Measurements from ENCODE around the gene IL18RAP.

Gene IL18RAP

GRCh38 chr2:102396012-102396411 is 26.9 kb upstream of the IL18RAP start:
- H3K27me3 Mint-ChIP-seq (ENCODE audit: low read depth), result peaks cover 3% of the 10 kb centered on the region
- no peaks in the 10 kb centered on the region for H3K36me3 Mint-ChIP-seq (ENCODE audit: low read depth)
- no peak for TF ChIP-seq CTCF (IDR thresholded peaks at IDR 0.05; ENCODE audit: unreplicated experiment in 3 of 3)
- no peak overlapping the region for H3K27ac Mint-ChIP-seq
- no peak overlapping the region for H3K4me3 Mint-ChIP-seq
- H3K9me3 Mint-ChIP-seq, result no peaks in the 10 kb centered on the region
- H3K4me1 Mint-ChIP-seq, result no peaks in the 10 kb centered on the region

- Mint-ChIP-seq H3K36me3 (ENCODE audit: low read depth) (no peaks in the 10 kb centered on the region), H3K4me1 (no peaks in the 10 kb centered on the region), H3K4me3 (no peak overlapping the region), H3K27ac (no peak overlapping the region), H3K27me3 (ENCODE audit: low read depth) (peaks cover 3% of the 10 kb centered on the region), H3K9me3 (no peaks in the 10 kb centered on the region)
- TF ChIP-seq CTCF (IDR thresholded peaks at IDR 0.05; ENCODE audit: unreplicated experiment in 3 of 3), result no peak
These were observed 25.8 kb upstream of the IL18RAP start for GRCh38 chr2:102397209-102397608.

DNA sequence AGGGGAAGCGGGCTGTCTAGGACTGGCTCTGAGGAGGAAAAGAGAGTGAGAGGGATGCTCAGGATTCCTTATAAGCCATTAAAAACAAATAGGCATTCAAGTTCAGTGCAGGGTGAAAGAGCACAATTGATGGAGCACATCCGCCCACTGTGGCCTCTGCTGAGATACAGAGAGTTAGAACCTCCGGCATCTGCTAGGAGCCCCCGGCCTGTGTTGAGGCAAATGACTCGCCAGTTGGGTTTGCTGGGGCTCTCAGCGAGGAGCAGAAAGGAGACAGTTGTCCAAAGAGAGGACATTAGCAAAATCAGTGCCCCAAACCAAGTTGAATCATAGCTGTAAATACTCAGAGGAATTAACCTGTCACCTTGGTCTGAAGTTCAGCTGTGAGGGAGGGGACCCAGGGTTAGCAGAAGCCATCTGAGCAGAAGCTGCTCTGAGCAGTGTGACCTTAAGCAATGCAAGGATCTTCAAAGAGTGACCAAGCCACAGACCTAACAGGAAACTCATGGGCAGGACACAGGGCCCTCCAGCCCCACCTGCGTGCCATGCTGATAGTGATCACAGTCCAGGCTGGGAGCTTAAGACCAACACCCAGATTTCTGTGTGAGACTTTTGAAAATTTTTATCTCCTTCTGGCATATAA is 23.3 kb upstream of the IL18RAP start:
- H3K27me3 Mint-ChIP-seq (ENCODE audit: low read depth), result peaks cover 3% of the 10 kb centered on the region
- no peaks in the 10 kb centered on the region for H3K9me3 Mint-ChIP-seq
- H3K36me3 Mint-ChIP-seq (ENCODE audit: low read depth), result no peaks in the 10 kb centered on the region
- no peak overlapping the region for H3K27ac Mint-ChIP-seq
- TF ChIP-seq CTCF (IDR thresholded peaks at IDR 0.05; ENCODE audit: unreplicated experiment in 3 of 3), result no peak
- no peak overlapping the region for H3K4me3 Mint-ChIP-seq
- no peaks in the 10 kb centered on the region for H3K4me1 Mint-ChIP-seq

DNA sequence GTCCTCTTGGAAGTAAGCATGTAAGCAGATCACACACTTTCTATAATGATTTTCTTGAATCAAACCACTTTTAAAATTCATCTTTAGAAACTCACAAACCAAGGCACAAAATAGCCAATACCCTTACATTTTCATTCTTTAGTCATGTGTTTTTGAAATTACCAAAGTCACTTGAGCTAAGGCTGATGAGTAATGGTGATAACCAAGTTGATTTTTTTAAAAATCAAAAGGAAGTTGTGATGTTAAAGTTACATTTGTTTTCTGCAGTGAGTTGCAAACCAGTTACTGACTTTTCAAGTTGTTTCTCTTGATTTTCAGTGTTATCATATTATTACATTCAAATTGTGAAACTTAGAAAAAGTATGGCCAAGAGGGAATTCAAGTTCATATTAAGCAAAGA is 21.5 kb upstream of the IL18RAP start:
- Mint-ChIP-seq H3K36me3 (ENCODE audit: low read depth) (no peaks in the 10 kb centered on the region), H3K27me3 (ENCODE audit: low read depth) (peaks cover 3% of the 10 kb centered on the region), H3K27ac (no peak overlapping the region), H3K4me3 (no peak overlapping the region), H3K4me1 (no peaks in the 10 kb centered on the region), H3K9me3 (no peaks in the 10 kb centered on the region)
- no peak for TF ChIP-seq CTCF (IDR thresholded peaks at IDR 0.05; ENCODE audit: unreplicated experiment in 3 of 3)

GRCh38 chr2:102401865-102402264 is 21.1 kb upstream of the IL18RAP start:
- Mint-ChIP-seq H3K27ac (no peak overlapping the region), H3K4me1 (no peaks in the 10 kb centered on the region), H3K4me3 (no peak overlapping the region), H3K27me3 (ENCODE audit: low read depth) (peaks cover 3% of the 10 kb centered on the region), H3K9me3 (no peaks in the 10 kb centered on the region), H3K36me3 (ENCODE audit: low read depth) (no peaks in the 10 kb centered on the region)
- TF ChIP-seq CTCF (IDR thresholded peaks at IDR 0.05; ENCODE audit: unreplicated experiment in 3 of 3), result no peak

- Mint-ChIP-seq H3K4me3 (no peak overlapping the region), H3K4me1 (no peaks in the 10 kb centered on the region), H3K27ac (no peak overlapping the region), H3K9me3 (peaks cover 9% of the 10 kb centered on the region), H3K36me3 (ENCODE audit: low read depth) (no peaks in the 10 kb centered on the region), H3K27me3 (ENCODE audit: low read depth) (no peaks in the 10 kb centered on the region)
- no peak for TF ChIP-seq CTCF (IDR thresholded peaks at IDR 0.05; ENCODE audit: unreplicated experiment in 3 of 3)
These were observed 12.0 kb upstream of the IL18RAP start for GRCh38 chr2:102410952-102411351.
